GM21576 (cell line): ENCODE measurements around the gene ALDH4A1.

Experiments used
- ATAC-seq: cut with Tn5 transposase; IDR thresholded peaks from one replicate; pipeline ENCODE4 v1.9.1; 2021; ENCODE audit warnings: mild to moderate bottlenecking, moderate library complexity; ENCODE audit not compliant: unreplicated experiment

The ALDH4A1 gene

DNA sequence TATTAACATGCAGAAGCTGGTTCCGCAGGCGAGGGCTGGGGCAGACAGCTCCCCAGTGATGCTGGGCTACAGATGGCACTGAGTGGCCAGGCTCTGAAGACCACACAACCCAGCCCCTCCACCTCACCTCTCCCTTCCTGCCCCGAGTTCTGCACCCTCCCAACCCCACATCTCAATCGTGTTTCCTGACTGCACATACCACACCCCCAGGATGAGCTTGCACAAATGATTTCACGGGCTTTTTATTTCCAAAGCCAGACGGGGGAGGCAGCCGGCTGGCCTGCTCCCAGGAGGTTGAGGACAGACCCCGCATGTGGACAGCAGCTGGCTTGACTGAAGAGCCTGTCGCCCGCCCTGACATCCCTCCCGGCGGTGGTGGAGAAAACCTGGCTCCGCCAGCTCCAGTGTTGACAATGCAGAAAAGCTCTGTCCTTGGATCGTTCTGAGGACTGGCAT lies 21.4 kb upstream of the ALDH4A1 start:
- ATAC-seq = no peak

GRCh38 chr1:18922848-18923755 lies 20.7 kb upstream of the ALDH4A1 start:
- ATAC-seq = no peak

GRCh38 chr1:18922319-18922726 lies 20.0 kb upstream of the ALDH4A1 start:
- ATAC-seq = no peak

- ATAC-seq = no peak
These were observed 19.3 kb upstream of the ALDH4A1 start for GRCh38 chr1:18921516-18922251.

- ATAC-seq = no peak
These were observed 18.6 kb upstream of the ALDH4A1 start for GRCh38 chr1:18920931-18921330.

DNA sequence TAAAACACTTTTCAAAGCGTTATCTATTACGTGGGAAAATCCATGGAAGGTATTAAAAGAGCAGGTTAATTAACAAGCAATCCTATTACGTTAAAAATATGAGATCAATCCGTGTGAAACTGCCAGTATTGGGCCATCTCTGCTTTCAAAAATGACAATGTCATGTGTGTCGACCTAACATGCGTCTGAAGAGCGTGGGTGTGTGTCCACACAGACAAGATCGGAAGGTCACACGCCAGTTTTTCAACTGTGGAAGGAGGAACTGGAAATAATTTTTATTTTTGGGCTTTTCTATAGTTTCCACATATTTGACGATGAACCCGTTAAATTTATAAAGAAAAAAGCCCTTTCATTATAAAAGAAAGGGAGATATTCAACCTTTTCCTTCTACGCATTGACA lies 17.6 kb upstream of the ALDH4A1 start:
- ATAC-seq = no peak

- no peak for ATAC-seq
These were observed 17.0 kb upstream of the ALDH4A1 start for GRCh38 chr1:18919197-18919905.

DNA sequence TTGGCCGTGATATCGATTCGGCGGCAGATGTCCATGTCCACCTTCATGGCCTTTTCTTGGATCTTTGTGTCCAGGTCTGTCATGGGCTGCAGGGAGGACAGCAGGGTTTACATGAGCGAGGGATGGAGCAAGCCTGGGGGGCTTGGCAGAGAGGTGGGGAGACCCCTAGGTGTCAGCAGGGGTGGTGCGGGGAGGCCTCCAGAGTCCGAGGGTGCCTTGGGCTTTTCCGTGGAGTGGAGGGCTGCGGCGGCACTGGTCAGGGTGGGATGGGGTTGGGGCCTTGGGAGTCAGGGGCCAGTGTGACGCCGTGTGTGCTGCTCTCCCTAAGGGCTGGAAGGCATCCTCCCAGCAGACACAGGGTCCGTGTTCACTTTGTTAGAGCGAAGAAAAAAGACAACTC lies 16.1 kb upstream of the ALDH4A1 start:
- no peak for ATAC-seq

- no peak for ATAC-seq
These were observed 14.9 kb upstream of the ALDH4A1 start for GRCh38 chr1:18917071-18917799.

GRCh38 chr1:18915341-18915740 lies 13.0 kb upstream of the ALDH4A1 start:
- ATAC-seq = no peak

DNA sequence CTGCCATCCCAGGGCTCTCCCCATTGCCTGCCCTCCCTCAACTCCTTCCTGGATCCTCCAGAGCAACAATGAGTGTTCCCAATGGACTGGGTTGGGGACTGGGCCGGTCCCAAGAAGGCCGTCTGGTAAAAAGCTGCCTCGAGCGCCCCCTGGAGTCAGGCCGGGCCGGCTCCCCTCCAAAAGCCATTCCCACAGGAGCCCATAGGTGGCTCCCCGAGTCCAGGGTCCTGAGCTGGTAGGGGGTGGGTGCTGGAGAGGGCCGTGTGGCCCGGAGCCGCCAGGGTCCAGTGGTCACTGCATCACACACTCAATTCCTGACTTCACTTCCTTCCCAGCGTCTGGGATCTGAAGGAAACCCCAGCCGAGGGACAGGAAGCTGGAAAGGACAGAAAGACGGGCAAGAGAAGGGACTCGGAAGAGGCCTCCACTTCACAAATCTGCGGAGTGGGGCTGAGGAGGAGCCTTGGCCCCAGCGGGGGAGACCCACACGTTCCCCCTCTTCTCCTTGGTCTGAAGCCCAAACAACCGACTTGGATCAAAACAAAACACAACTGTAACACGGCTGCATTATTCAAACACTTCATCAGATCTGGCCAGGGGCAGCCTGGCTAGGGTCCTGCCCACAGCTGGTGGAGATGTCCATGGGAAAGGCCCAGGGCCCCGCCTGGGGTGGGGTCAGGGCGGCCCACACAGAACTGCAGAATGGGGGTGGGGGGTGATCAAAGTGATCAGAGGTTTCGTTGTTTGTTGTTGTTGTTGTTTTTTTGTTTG lies 10.9 kb upstream of the ALDH4A1 start:
- no peak for ATAC-seq

DNA sequence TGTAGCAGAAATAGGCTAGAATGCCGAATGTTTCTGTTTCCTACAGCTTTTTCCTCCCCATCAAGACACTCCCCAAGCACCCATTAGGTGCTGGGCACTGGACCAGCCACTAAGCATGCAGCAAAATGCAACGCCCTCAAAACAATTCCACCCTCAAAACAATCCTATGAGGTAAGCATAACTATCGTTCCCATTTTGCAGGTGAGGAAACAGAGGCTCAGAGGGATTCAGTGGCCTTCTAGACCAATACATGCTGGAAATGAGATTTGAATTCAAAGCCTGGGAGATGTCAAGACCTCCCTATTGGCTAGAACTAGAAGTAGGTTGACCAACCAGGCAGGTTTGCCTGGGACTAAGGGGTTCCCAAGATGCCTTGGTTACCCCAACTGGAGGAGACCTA lies 10.2 kb upstream of the ALDH4A1 start:
- ATAC-seq = no peak

GRCh38 chr1:18908911-18909771 lies 6.8 kb upstream of the ALDH4A1 start:
- no peak for ATAC-seq

GRCh38 chr1:18907917-18908845 lies 5.8 kb upstream of the ALDH4A1 start:
- ATAC-seq = no peak

GRCh38 chr1:18907021-18907916 lies 4.9 kb upstream of the ALDH4A1 start:
- no peak for ATAC-seq

DNA sequence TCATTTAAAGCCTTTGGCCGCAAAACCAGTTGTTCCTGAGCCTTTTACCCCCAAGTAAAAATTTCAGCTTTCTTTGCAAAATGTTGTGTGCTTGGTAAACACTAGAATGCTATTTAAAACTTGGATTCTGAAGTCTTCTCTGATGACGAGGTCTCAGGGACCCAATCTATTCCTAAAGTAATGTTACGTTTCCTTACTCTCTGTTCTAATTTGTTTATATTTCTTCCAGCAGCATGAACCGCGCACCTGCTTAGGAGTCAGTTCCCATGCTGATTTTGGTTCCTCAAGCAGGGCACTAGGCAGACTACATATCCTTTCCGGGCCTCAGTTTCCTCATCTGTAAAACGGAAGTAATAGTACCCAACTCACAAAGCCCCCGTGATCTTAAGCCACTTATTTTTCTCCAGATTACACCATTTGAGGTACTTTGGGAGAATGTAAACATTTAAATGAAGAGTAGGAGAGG lies 969 bp upstream of the ALDH4A1 start:
- no peak for ATAC-seq
